Activated T-helper 17 cell treated with anti-CD3 and anti-CD28 coated beads, Interleukin-2, amount 50 U/mL, for 72 hours (primary cell): Measurements from ENCODE around the gene SPIN1. TPM values are rescaled to one million over a fixed set of nuclear protein-coding genes. Genes with fewer than 3 reads are reported as not detected.

Source experiments
- ATAC-seq: fragments of 150-1000 bp; cut with Tn5 transposase; replicated peaks from 2 replicates; pipeline ENCODE4 v1.10.0; 2021; ENCODE audit warnings: mild to moderate bottlenecking, moderate library complexity
- H3K27ac Mint-ChIP-seq: one replicate; pipeline ENCODE4 v1.8.0; 2022; ENCODE audit warnings: mixed read lengths
- H3K27me3 Mint-ChIP-seq: one replicate; pipeline ENCODE4 v1.8.0; 2022; ENCODE audit warnings: mixed read lengths
- H3K36me3 Mint-ChIP-seq: one replicate; pipeline ENCODE4 v1.8.0; 2022; ENCODE audit warnings: low read depth, mild to moderate bottlenecking, mixed read lengths
- H3K4me1 Mint-ChIP-seq: one replicate; pipeline ENCODE4 v1.8.0; 2022; ENCODE audit warnings: mixed read lengths
- H3K4me3 Mint-ChIP-seq: one replicate; pipeline ENCODE4 v1.8.0; 2022; ENCODE audit warnings: mild to moderate bottlenecking, mixed read lengths
- H3K9me3 Mint-ChIP-seq: one replicate; pipeline ENCODE4 v1.8.0; 2022; ENCODE audit warnings: mixed read lengths
- total RNA-seq, 2 donors: library from RNA; stranded (reverse); gene quantifications; one replicate each; pipeline ENCODE4 v1.2.3, GENCODE V29; 2022

Gene SPIN1
- total RNA-seq, 2 donors from 2014 or later, result 22.3 to 26.5 TPM

DNA sequence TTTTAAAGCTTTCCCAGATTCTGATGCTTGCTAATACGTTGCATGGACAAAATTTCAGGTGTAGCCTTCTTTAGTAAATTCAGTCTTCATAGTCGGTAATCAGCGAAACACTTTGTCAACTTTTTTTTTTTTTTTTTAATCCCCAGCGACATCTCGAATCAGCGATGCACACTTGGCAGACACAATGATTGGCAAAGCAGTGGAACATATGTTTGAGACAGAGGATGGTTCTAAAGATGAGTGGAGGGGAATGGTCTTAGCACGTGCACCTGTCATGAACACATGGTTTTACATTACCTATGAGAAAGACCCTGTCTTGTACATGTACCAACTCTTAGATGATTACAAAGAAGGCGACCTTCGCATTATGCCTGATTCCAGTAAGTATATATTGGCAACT, 80.0 kb downstream of the SPIN1 start:
- H3K4me3 Mint-ChIP-seq, result no peak overlapping the region
- H3K27ac Mint-ChIP-seq, result no peak overlapping the region
- no peak for ATAC-seq
- H3K9me3 Mint-ChIP-seq, result no peaks in the 10 kb centered on the region
- H3K4me1 Mint-ChIP-seq, result peaks cover 6% of the 10 kb centered on the region
- peaks cover 57% of the 10 kb centered on the region for H3K36me3 Mint-ChIP-seq
- no peaks in the 10 kb centered on the region for H3K27me3 Mint-ChIP-seq

DNA sequence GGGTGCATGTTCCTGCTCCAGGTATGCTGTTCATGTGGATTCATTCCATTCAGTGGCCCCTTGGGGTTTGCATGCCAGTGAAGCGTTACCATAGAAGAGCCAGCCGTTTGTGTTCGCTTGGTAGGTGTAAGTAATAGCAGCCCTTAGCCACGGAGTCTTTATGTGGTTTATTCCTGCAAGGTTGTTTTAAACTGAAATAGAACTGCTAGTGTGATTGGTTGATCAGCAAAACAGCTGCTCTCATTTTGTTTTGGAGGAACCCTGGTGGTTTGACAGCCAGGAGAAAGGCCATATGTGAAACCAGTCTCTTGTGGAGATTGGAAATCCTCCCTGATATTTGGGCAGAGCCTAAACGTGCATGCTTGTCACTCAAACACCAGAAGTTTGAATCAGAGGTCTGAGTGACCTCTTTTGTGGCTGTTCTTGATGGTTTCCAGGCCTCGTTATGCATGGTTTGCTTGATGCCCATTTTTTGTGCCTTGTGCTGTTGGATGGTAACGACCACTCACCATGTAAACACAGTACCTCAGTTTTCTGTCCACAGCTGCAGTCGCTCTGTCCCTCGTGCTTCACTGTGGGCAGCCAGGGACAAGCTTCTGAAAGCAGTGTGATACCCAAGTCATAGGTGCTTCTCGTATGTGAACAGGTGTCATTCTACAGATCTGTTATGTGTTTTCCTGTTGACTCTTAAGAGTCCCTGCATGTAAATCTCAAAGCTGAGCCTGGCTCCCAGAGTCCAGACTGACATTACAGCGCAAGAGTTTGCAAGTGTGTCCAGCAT, 88.4 kb downstream of the SPIN1 start:
- H3K36me3 Mint-ChIP-seq, result peaks cover 54% of the 10 kb centered on the region
- no peaks in the 10 kb centered on the region for H3K27me3 Mint-ChIP-seq
- peak; percentile 57 for ATAC-seq
- H3K27ac Mint-ChIP-seq, result peak overlapping the region; percentile 82
- peaks cover 14% of the 10 kb centered on the region for H3K4me1 Mint-ChIP-seq
- H3K9me3 Mint-ChIP-seq, result no peaks in the 10 kb centered on the region
- H3K4me3 Mint-ChIP-seq, result peak overlapping the region; percentile 55

- H3K27ac Mint-ChIP-seq, result peak overlapping the region; percentile 82
- peak; percentile 88 for ATAC-seq
- no peaks in the 10 kb centered on the region for H3K27me3 Mint-ChIP-seq
- H3K4me3 Mint-ChIP-seq, result peak overlapping the region; percentile 55
- H3K36me3 Mint-ChIP-seq, result peaks cover 54% of the 10 kb centered on the region
- H3K4me1 Mint-ChIP-seq, result peaks cover 14% of the 10 kb centered on the region
- H3K9me3 Mint-ChIP-seq, result no peaks in the 10 kb centered on the region
These were observed 89.1 kb downstream of the SPIN1 start for GRCh38 chr9:88477300-88477751.

DNA sequence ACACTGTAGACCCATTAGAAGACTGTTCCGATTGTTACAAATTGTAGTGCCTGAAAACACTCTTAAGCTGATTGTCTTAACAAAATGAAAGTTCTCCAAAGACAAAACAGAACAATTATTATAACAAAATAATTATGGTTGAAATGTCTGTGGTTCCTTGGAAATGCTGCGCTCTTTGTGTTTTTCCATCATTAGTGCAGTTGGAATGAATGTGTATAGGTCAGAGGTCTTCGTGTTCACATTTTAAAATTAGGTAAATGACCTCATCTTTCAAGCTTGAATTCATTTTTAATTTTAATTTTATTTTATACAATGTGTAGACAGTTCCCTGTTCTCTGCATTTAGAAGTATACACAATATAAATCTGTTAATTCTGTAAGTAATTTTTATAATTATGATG, 90.0 kb downstream of the SPIN1 start:
- Mint-ChIP-seq H3K9me3 (no peaks in the 10 kb centered on the region), H3K27ac (no peak overlapping the region), H3K4me1 (peaks cover 14% of the 10 kb centered on the region), H3K4me3 (no peak overlapping the region), H3K36me3 (peaks cover 48% of the 10 kb centered on the region), H3K27me3 (no peaks in the 10 kb centered on the region)
- no peak for ATAC-seq

GRCh38 chr9:88481933-88482332, 93.7 kb downstream of the SPIN1 start:
- no peak overlapping the region for H3K4me3 Mint-ChIP-seq
- H3K9me3 Mint-ChIP-seq, result no peaks in the 10 kb centered on the region
- peaks cover 15% of the 10 kb centered on the region for H3K36me3 Mint-ChIP-seq
- no peaks in the 10 kb centered on the region for H3K27me3 Mint-ChIP-seq
- peaks cover 8% of the 10 kb centered on the region for H3K4me1 Mint-ChIP-seq
- H3K27ac Mint-ChIP-seq, result no peak overlapping the region
- no peak for ATAC-seq

GRCh38 chr9:88488166-88488565, 99.9 kb downstream of the SPIN1 start:
- H3K36me3 Mint-ChIP-seq, result no peaks in the 10 kb centered on the region

GRCh38 chr9:88494983-88495721, 106.9 kb downstream of the SPIN1 start:
- no peaks in the 10 kb centered on the region for H3K9me3 Mint-ChIP-seq
- H3K36me3 Mint-ChIP-seq, result no peaks in the 10 kb centered on the region
- no peaks in the 10 kb centered on the region for H3K4me1 Mint-ChIP-seq
- no peaks in the 10 kb centered on the region for H3K27me3 Mint-ChIP-seq
- H3K4me3 Mint-ChIP-seq, result no peak overlapping the region
- no peak overlapping the region for H3K27ac Mint-ChIP-seq
- ATAC-seq, result no peak

More at GRCh38 chr9:88488166-88488565, 99.9 kb downstream of the SPIN1 start:
- Mint-ChIP-seq H3K4me1 (no peaks in the 10 kb centered on the region), H3K27ac (no peak overlapping the region), H3K4me3 (no peak overlapping the region), H3K9me3 (no peaks in the 10 kb centered on the region), H3K27me3 (no peaks in the 10 kb centered on the region)
- ATAC-seq, result no peak

- H3K4me1 Mint-ChIP-seq, result no peaks in the 10 kb centered on the region
- H3K27me3 Mint-ChIP-seq, result no peaks in the 10 kb centered on the region
- H3K36me3 Mint-ChIP-seq, result no peaks in the 10 kb centered on the region
- no peak overlapping the region for H3K27ac Mint-ChIP-seq
- no peaks in the 10 kb centered on the region for H3K9me3 Mint-ChIP-seq
- H3K4me3 Mint-ChIP-seq, result no peak overlapping the region
- ATAC-seq, result no peak
These were observed 109.0 kb downstream of the SPIN1 start for GRCh38 chr9:88497224-88497623.

GRCh38 chr9:88498880-88499279, 110.6 kb downstream of the SPIN1 start:
- no peak for ATAC-seq
- H3K36me3 Mint-ChIP-seq, result no peaks in the 10 kb centered on the region

DNA sequence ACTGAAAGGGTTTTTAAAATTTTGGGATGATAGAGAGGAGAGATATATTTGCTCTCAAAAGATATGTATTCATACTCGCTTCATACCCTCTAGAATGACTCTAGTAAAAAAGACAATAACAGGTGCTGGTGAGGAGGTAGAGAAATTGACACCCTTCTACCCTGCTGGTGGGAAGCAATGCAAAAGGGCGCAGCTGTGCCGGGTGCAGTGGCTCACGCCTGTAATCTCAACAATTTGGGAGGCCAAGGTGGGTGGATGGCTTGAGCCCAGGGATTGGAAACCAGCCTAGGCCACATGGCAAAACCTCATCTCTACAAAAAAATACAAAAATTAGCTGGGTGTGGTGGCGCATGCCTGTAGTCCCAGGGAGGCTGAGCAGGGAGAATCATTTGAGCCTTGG, 112.8 kb downstream of the SPIN1 start:
- Mint-ChIP-seq H3K36me3 (no peaks in the 10 kb centered on the region), H3K27ac (no peak overlapping the region), H3K9me3 (no peaks in the 10 kb centered on the region), H3K27me3 (peaks cover 9% of the 10 kb centered on the region), H3K4me3 (no peak overlapping the region), H3K4me1 (no peaks in the 10 kb centered on the region)
- ATAC-seq, result no peak

More at GRCh38 chr9:88498880-88499279, 110.6 kb downstream of the SPIN1 start:
- Mint-ChIP-seq H3K27ac (no peak overlapping the region), H3K27me3 (no peaks in the 10 kb centered on the region), H3K9me3 (no peaks in the 10 kb centered on the region), H3K4me3 (no peak overlapping the region), H3K4me1 (no peaks in the 10 kb centered on the region)

- Mint-ChIP-seq H3K4me1 (no peaks in the 10 kb centered on the region), H3K4me3 (no peak overlapping the region), H3K27me3 (peaks cover 9% of the 10 kb centered on the region), H3K9me3 (no peaks in the 10 kb centered on the region), H3K36me3 (no peaks in the 10 kb centered on the region), H3K27ac (no peak overlapping the region)
- ATAC-seq, result no peak
These were observed 114.3 kb downstream of the SPIN1 start for GRCh38 chr9:88502552-88503034.

GRCh38 chr9:88503081-88503844, 115.0 kb downstream of the SPIN1 start:
- H3K4me3 Mint-ChIP-seq, result no peak overlapping the region
- H3K4me1 Mint-ChIP-seq, result no peaks in the 10 kb centered on the region
- H3K36me3 Mint-ChIP-seq, result no peaks in the 10 kb centered on the region
- no peaks in the 10 kb centered on the region for H3K9me3 Mint-ChIP-seq
- no peak overlapping the region for H3K27ac Mint-ChIP-seq
- peaks cover 9% of the 10 kb centered on the region for H3K27me3 Mint-ChIP-seq
- no peak for ATAC-seq

DNA sequence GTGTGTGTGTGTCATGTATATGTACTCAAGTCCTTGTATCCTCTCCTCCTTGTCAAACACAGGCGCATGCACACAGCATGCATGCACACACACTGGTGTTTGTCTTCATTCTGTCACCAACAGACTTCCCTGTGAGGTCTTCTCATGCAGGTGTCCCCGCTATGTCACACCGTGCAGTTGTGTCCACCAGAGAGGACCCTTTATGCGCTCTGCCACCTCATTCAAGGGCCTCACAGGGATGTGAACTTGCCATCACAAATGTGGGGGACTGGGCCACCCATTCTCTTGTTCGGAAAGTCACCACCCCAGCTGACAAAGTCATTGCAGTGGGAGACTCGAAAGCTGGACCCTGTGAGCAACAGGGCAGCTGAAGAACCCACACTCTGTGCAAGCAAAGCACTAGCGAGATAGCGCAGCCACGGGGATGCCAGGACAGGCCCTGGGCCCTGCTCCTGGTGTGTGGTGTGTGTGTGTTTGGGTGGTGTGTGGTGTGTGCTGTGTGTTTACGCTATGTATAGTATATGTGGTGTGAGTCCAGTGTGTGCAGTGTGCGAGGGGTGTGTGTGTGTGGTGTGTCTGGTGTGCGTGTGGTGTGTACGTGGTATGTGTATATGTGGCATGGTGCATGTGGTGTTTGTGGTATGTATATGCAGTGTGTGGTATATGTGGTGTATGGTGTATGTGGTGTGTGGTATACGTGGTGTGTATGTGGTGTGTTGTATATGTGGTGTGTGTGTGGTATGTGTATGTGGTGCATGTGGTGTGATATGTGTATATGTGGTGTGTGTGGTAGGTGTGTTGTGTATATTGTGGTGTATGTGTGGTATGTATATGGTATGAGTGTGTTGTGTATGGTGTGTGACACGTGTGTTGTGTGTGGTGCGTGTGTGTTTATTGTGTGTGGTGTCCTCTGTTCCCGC, 115.9 kb downstream of the SPIN1 start:
- Mint-ChIP-seq H3K27me3 (peaks cover 9% of the 10 kb centered on the region), H3K27ac (no peak overlapping the region), H3K4me1 (no peaks in the 10 kb centered on the region), H3K36me3 (no peaks in the 10 kb centered on the region), H3K9me3 (no peaks in the 10 kb centered on the region), H3K4me3 (no peak overlapping the region)
- no peak for ATAC-seq
